Urinary bladder (tissue), 4 donors: ENCODE measurements around the gene SUCLA2. TPM values are rescaled to one million over a fixed set of nuclear protein-coding genes. Genes with fewer than 3 reads are reported as not detected.
"Not testable (repeated sequence)": the region's sequence is repeated elsewhere in the genome, so short reads cannot be mapped to it uniquely, and the experiment has no call there.

Experiments used
- DNase-seq: peaks from one replicate; pipeline ENCODE4 v3.0.0-alpha.2; 2015; ENCODE audit errors: extremely low spot score
- H3K27ac ChIP-seq: one replicate; pipeline ENCODE4 v1.5.1; 2013; ENCODE audit warnings: low read depth, mild to moderate bottlenecking, moderate library complexity
- H3K36me3 ChIP-seq: one replicate; pipeline ENCODE4 v1.6.1; 2013; ENCODE audit warnings: mild to moderate bottlenecking, moderate library complexity; ENCODE audit not compliant: insufficient read depth
- H3K4me1 ChIP-seq: one replicate; pipeline ENCODE4 v1.6.1; 2013; ENCODE audit warnings: mild to moderate bottlenecking, moderate library complexity; ENCODE audit not compliant: insufficient read depth
- H3K4me3 ChIP-seq: one replicate; pipeline ENCODE4 v1.5.1; 2013; ENCODE audit warnings: low read depth, low read length
- WGBS: extraction: QIAGEN DNeasy Blood & Tissue Kit; methylation state at CpG from one replicate; pipeline ENCODE4 v1.1.7; 2013; 5-methylcytosine and 5-hydroxymethylcytosine counted together
- polyA plus RNA-seq: library from polyadenylated mRNA; stranded (reverse); fragments of 200-250 nt; gene quantifications from one replicate; pipeline ENCODE4 v1.2.3, GENCODE V29; 2013
- total RNA-seq: library from RNA; depleted of rRNA; stranded (reverse); fragments of >200 nt; gene quantifications from one replicate; pipeline ENCODE4 v1.2.3, GENCODE V29; 2014
- donor health status: healthy with polysubstance abuse.
- donor health status: healthy.

SUCLA2 gene
- total and polyA plus RNA-seq, 2 donors, result 55.6 to 70.4 TPM

DNA sequence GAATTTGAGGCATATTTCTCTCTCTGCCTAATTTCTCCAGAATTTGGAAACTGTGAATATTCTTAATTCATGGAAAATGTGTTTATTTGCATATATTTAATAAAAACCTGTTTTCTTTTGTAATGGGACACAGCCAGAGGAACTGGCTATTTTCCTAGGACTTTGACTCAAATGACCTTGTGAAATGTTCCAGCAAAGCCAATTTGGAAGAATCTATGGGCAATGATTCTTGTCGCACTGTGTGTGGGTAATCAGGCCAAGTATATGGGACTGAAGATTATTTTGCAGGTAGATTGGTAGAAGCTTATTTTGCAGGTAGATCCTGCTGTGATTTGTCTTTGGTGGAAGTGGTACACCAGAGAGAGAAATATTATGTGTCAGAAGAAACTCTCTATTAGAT lies 38.8 kb downstream of the SUCLA2 start:
- Histone ChIP-seq H3K27ac (no peak overlapping the region), H3K4me3 (no peak overlapping the region), H3K4me1 (no peaks in the 10 kb centered on the region), H3K36me3 (peaks cover 5% of the 10 kb centered on the region)
- WGBS, result 100% methylated on average over 1 of the region's 1 CpG
- DNase-seq, result no peak

DNA sequence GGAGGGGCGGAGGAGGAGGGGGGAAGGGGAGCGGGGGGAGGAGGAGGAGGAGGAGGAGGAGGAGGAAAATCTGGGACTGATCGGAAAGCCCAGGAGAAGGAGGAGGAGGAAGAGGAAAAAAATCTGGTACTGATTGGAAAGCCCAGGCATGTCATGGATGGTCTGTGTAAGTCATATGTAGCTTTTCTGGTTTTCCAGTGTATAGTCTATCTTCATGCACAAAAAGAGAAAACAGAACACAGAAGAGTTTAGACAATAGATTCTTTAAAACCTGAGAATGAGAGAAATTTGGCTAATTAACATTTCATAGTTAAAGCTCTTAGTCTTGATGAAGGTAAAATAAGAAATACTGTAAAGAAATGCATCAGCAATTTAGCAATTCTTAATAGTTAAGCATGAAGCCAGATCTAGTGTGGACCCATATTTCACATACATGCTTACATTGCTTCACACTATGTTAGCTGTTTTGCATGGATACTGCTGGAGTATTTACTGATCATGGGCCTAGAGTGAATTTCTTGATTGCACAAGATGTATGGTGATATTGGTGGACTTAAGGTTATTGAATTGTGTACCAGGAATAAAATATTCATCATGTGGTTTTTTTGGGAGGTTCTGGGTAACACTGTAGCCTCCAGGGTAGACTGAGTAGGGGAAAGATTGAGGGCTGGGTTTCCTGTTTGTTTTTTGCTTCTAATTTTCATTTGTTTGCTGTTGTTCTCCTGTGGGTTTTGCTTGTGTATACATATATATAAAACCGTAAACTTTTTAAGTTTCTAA lies 41.4 kb downstream of the SUCLA2 start:
- H3K4me3 ChIP-seq, result no peak overlapping the region
- 85% methylated on average over 4 of the region's 4 CpGs for WGBS
- peaks cover 5% of the 10 kb centered on the region for H3K36me3 ChIP-seq
- H3K4me1 ChIP-seq, result no peaks in the 10 kb centered on the region
- DNase-seq, result no peak
- no peak overlapping the region for H3K27ac ChIP-seq

DNA sequence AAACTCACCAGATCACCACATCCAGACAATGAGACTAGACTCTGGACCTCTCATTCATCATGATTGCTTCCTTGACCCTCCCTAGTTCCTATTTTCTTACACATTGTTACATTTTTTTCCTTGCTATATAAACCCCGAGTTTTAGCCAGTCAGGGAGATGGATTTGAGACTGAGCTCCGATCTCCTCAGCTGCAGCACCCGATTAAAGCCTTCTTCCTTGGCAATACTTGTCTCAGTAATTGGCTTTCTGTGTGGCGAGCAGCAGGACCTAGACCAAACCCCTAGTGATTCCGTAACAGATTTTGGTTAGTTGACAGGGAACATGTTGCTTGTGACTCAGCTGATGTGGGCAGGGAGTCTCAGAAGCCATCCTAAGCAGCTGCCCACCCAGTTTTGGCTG lies 44.0 kb downstream of the SUCLA2 start:
- H3K36me3 ChIP-seq, result peaks cover 3% of the 10 kb centered on the region
- H3K4me1 ChIP-seq, result no peaks in the 10 kb centered on the region
- no peak overlapping the region for H3K4me3 ChIP-seq
- no peak for DNase-seq
- WGBS, result 98% methylated on average over 5 of the region's 5 CpGs
- H3K27ac ChIP-seq, result no peak overlapping the region

DNA sequence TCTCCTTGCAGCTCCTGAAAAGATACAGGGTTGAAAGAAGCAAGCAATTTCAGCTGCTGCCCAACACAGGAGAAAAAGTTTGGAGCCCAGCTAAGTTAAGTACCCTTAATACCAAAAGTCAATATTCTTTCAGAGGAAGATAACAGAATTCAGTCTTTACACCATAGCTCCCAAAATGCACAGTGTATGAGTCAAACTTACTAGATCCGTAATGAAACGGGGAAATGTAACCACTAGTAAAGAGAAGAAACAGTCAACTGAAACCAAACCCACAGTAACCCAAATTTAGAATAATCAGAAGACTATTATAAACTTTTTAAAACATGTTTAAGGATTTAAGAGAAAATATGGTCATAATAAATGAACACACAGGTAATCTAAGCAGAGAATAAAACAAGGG lies 45.2 kb downstream of the SUCLA2 start:
- no peak overlapping the region for H3K27ac ChIP-seq
- H3K4me1 ChIP-seq, result no peaks in the 10 kb centered on the region
- no peak overlapping the region for H3K4me3 ChIP-seq
- no peak for DNase-seq
- peaks cover 3% of the 10 kb centered on the region for H3K36me3 ChIP-seq
- WGBS, result 97% methylated on average over 2 of the region's 2 CpGs

DNA sequence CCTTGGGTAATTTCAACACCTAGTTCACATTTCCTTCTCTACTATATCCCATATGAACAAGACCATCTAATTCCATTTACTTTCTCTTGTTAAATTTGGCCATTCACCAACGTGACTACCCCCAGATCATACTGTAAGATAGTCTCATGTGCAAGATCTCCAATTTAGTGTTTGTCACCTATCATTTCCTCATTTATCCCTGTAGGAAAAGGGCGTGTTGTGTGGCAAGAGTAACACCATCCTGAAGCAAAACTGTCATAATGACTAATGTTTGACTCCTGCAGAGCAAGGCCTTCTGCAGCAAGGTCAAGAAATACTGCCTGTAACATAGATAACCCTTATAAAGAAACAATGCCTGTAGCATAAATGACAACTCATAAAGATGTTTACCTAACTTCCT lies 51.3 kb downstream of the SUCLA2 start:
- no peak for DNase-seq
- no peak overlapping the region for H3K27ac ChIP-seq
- no peaks in the 10 kb centered on the region for H3K4me1 ChIP-seq
- no peak overlapping the region for H3K4me3 ChIP-seq
- H3K36me3 ChIP-seq, result peaks cover 8% of the 10 kb centered on the region
- WGBS, result 91% methylated on average over 2 of the region's 2 CpGs

DNA sequence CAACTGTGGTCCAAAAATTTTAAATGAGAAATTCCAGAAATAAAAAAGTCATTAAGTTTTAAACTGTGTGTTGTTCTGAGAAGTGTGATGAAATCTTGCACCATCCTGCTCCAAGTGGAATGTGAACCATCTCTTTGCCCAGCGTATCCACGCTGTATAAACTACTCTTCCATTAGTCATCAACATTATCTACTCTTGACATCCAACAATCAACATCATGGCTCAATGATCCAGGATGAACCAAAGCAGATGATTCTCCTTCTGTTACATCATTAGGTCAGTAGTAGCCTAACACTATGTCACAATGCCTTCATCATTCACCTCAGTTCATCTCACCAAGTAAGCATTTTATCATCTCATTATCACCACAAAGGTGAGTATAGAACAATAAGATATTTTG lies 55.3 kb downstream of the SUCLA2 start:
- Histone ChIP-seq H3K4me3 (no peak overlapping the region), H3K4me1 (no peaks in the 10 kb centered on the region), H3K36me3 (peaks cover 6% of the 10 kb centered on the region), H3K27ac (no peak overlapping the region)
- WGBS, result 90% methylated on average over 2 of the region's 2 CpGs
- no peak for DNase-seq

DNA sequence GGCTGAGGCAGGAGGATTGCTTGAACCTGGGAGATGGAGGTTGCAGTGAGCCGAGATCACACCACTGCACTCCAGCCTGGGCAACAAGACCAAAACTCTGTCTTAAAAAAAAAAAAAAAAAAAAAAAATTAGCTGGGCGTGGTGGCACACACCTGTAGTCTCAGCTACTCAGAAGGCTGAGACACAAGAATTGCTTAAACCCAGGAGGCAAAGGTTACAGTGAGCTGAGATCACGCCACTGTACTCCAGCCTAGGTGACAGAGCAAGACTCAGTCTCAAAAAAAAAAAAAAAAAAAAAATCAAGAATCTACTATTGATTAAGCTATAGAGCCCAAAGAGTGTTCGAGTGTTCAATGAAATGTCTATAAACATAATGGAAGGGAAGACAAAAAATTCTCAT lies 55.9 kb downstream of the SUCLA2 start:
- DNase-seq, H3K27ac ChIP-seq, H3K36me3 ChIP-seq, H3K4me1 ChIP-seq, H3K4me3 ChIP-seq: not testable (repeated sequence)
- 97% methylated on average over 4 of the region's 4 CpGs for WGBS

DNA sequence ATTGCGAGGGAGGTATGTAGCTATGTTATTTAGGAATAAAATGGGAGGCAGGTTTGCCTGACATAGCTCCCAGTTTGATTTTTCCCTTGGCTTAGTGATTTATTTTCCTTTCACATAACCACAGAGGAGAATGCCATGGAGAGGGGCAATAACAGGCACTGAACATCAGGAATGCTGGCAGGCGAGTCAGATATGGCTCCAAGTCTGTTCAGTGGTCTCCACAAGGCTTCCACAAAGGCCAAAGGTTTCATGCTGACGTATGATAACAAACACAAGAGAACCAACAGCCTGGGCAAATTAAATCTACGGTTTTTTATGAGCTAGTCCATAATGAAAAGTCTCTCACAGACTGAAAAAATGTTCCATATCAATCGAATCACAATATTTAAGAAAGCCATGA lies 66.7 kb downstream of the SUCLA2 start:
- no peaks in the 10 kb centered on the region for H3K4me1 ChIP-seq

DNA sequence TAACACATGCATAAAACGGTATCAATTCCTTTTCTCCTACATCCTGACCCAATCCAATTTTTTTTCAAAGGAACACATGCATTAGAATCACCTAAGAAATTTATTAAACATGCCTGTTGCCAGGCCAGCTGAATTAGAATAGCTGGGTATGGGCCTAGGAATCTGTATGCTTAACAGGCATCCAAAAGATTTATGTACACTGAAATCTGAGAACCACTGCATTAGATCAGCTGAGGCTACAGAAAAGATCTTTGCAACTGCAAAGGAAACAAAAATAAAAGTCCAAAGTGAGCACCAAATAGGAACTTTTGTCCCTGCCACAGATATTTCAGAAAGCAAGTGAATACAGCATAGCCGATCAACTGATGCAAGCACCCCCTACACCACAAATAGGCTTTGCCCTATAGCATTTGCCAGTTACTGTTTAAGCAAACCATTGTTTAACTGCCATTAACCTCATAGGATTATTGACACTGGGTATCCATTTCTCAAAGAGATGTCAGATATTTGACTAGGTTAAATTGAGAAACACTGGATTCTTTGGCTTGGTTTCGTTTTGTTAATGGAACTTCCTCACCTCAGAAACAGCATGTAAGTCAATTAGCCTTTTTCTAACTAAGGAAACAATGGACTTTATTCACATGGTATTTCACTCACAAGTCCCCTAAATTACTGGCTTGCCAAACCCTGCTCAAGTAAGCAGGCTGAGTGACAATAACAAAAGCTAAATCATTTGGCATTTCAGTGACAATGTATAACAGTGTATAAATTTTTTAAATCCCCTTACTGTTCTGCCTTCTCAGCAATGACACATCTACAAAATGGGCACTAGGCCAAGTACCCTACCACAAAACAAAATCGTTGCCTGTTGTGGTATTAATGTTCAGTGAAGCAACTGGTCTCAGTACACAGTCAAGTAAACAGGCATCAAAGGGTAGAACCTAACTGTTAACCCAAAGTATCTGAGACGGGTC lies 67.8 kb downstream of the SUCLA2 start:
- DNase-seq, result no peak
- no peak overlapping the region for H3K4me3 ChIP-seq
- H3K36me3 ChIP-seq, result no peaks in the 10 kb centered on the region
- no peaks in the 10 kb centered on the region for H3K4me1 ChIP-seq
- 60% methylated on average over 5 of the region's 5 CpGs for WGBS
- no peak overlapping the region for H3K27ac ChIP-seq

More for the DNA sequence above, 66.7 kb downstream of the SUCLA2 start:
- Histone ChIP-seq H3K27ac (no peak overlapping the region), H3K36me3 (no peaks in the 10 kb centered on the region), H3K4me3 (no peak overlapping the region)
- DNase-seq, result no peak
- WGBS, result 78% methylated on average over 5 of the region's 5 CpGs

DNA sequence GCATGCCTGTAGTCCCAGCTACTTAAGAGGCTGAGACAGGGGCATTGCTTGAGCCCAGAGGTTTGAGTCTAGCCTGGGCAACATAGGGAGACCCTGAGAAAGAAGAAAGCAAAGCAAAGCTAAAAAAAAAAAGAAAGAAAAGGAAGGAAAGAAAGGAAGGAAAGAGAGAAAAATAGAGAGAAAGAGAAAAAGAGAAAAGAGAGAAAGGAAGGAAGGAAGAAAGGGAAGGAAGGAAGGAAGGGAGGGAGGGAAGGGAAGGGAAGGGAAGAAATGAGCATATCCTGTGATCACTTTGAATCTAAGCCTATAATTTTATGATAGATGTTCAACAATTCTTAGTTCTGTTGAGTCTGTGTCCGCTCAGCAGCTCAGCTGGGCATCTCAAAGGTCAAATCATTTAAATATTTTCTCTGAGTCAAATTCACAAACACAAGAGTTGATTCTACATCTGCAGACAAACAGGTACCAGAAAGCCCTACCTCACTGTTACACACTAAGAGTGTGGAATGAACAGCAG lies 70.4 kb downstream of the SUCLA2 start:
- WGBS, result 88% methylated on average over 1 of the region's 1 CpG
- H3K27ac ChIP-seq, result no peak overlapping the region
- no peak overlapping the region for H3K4me3 ChIP-seq
- DNase-seq, result no peak
- no peaks in the 10 kb centered on the region for H3K36me3 ChIP-seq
- H3K4me1 ChIP-seq, result no peaks in the 10 kb centered on the region

DNA sequence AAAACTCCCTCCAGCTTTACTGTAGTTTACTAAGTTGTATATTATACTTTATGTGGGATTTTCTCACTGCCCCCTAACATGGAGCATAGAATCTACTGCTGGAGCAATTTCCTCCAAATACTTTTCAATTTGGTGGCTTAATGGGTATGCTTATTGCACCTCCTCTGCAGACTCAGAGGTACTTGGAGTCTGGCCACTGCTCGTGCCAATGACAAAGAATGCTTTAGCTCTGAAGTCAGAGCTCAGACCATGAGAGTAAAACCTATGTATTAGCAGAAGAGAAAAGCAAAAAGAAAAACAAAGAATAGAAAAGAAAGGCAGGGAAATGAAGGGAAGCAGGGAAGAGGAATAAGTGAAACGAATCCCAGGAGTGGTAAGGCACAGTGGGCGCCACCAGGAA lies 71.9 kb downstream of the SUCLA2 start:
- Histone ChIP-seq H3K36me3 (no peaks in the 10 kb centered on the region), H3K4me1 (no peaks in the 10 kb centered on the region), H3K27ac (no peak overlapping the region), H3K4me3 (no peak overlapping the region)
- WGBS, result 83% methylated on average over 3 of the region's 3 CpGs
- no peak for DNase-seq

DNA sequence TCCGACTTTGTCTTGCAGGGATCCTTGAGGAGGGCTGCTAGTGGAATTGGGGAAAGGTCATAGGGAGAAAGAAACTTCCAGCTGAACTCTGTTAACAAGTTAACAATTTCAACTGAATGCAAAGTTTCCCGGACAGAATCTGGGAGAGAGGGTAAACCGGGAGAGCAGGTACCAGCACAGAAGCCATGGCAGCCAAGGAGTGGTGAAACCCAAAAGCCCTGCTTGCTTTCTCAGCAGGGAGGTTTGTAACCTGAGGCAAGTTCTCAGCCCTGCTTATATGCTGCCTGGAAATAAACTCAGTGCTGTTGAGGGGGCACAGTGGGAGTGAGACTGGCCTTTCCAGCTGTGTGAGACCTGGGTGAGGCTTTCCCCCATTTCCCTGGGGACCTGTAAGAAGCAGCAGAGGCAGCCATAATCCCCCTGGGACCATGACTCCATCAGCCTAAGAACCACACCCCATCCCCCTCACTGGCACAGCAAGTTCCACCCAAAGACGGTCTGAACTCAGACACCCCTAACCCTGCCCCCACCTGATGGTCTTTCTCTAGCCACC lies 84.0 kb downstream of the SUCLA2 start:
- DNase-seq, result no peak
- Histone ChIP-seq H3K36me3 (no peaks in the 10 kb centered on the region), H3K4me1 (no peaks in the 10 kb centered on the region), H3K4me3 (no peak overlapping the region), H3K27ac (no peak overlapping the region)
- 91% methylated on average over 4 of the region's 4 CpGs for WGBS

DNA sequence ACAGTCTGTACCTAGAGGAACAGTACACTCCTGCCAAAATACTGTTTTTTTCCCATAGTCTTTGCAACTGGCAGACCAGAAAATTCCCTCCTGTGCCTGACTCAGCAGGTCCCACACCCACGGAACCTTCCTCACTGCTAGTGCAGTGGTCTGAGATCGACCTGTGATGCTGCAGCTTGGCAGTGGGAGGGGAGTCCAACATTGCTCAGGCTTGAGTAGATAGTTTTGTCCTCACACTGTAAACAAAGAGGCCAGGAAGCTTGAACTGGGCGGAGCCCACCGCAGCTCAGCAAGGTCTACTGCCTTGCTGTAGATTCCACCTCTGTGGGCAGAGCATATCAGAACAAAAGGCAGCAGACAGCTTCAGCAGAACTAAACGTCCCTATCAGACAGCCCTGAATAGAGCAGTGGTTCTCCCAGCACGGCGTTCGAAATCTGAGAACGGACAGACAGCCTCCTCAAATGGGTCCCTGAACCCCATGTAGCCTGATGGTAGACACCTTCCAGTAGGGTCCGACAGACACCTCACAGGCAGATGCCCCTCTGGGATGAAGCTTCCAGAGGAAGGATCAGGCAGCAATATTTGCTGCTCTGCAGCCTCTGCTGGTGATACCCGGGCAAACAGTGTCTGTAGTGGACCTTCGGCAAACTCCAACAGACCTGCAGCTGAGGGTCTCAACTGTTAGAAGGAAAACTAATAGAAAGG lies 92.7 kb downstream of the SUCLA2 start:
- 80% methylated on average over 12 of the region's 12 CpGs for WGBS
- peaks cover 1% of the 10 kb centered on the region for H3K4me1 ChIP-seq
- no peak overlapping the region for H3K27ac ChIP-seq
- no peaks in the 10 kb centered on the region for H3K36me3 ChIP-seq
- no peak for DNase-seq
- H3K4me3 ChIP-seq, result no peak overlapping the region
